Dendritic cell treated with granulocyte-macrophage colony-stimulating factor and Interleukin-4, amounts not matched to agents 40 ng/mL and 50 ng/mL, for 4 days (primary cell): ENCODE results near the gene CYP4A22.
"Not testable (repeated sequence)": the region's sequence is repeated elsewhere in the genome, so short reads cannot be mapped to it uniquely, and the experiment has no call there.

ENCODE experiments used
- H3K27ac Mint-ChIP-seq: one replicate; pipeline ENCODE4 v1.8.0; 2022; ENCODE audit warnings: mild to moderate bottlenecking, mixed read lengths
- H3K27me3 Mint-ChIP-seq: one replicate; pipeline ENCODE4 v1.8.0; 2022; ENCODE audit warnings: mild to moderate bottlenecking, mixed read lengths
- H3K36me3 Mint-ChIP-seq: one replicate; pipeline ENCODE4 v1.8.0; 2022; ENCODE audit warnings: low read depth, mixed read lengths
- H3K4me1 Mint-ChIP-seq: one replicate; pipeline ENCODE4 v1.8.0; 2022; ENCODE audit warnings: low read depth, mixed read lengths
- H3K4me3 Mint-ChIP-seq: one replicate; pipeline ENCODE4 v1.8.0; 2022; ENCODE audit warnings: mild to moderate bottlenecking, moderate library complexity, mixed read lengths
- H3K9me3 Mint-ChIP-seq: one replicate; pipeline ENCODE4 v1.8.0; 2022; ENCODE audit warnings: mixed read lengths
- intact Hi-C: fragments of 100-400 bp; cut with micrococcal nuclease; formaldehyde crosslinking; loops from one replicate; pipeline ENCODE4 v1.15.0; 2022

CYP4A22 gene

DNA sequence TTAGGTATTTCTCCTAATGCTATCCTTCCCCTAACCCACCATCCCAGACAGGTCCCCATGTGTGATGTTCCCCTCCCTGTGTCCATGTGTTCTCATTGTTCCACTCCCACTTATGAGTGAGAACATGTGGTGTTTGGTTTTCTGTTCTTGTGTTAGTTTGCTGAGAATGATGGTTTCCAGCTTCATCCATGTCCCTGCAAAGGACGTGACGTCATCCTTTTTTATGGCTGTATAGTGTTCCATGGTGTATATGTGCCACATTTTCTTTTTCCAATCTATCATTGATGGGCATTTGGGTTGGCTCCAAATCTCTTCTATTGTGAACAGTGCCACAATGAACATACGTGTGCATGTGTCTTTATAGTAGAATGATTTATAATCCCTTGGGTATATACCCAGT, 4.6 kb upstream of the CYP4A22 start:
- H3K4me3 Mint-ChIP-seq, H3K27me3 Mint-ChIP-seq, H3K4me1 Mint-ChIP-seq, intact Hi-C loops, H3K27ac Mint-ChIP-seq, H3K9me3 Mint-ChIP-seq, H3K36me3 Mint-ChIP-seq: not testable (repeated sequence)

DNA sequence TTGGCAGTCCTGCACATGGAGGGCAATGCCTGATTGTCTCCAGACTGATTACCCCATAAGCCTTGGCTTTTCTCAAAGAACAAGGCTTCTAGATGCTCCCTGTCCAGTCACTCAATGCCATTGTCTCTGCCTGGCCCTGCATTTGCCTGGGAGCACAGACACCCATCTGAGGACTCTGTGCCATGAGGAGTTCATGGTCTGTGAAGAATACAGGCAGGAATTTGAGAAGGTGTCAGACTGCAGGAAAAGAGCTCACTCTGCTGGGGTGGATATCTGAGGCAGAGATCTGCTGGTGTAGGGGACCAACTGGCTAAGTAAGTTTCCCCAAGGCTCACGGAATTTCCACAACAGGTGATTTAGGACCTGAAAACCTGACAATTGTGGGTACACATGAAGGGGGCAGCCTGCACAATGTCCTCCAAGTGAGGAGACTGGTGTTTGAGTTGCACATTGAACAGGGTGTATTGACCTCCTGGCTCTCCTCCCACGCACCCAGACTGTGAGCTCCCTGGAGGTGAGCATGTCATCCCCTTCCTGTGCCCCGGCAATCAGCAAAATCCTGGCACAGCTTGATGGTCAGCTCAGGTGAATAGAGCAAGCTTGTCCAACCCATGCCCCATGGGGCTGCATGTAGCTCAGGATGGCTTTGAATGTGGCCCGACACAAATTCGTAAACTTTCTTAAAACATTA, 829 bp downstream of the CYP4A22 start:
- Mint-ChIP-seq H3K27me3 (peaks cover 2% of the 10 kb centered on the region), H3K4me1 (no peaks in the 10 kb centered on the region), H3K9me3 (no peaks in the 10 kb centered on the region), H3K36me3 (no peaks in the 10 kb centered on the region), H3K27ac (no peak overlapping the region), H3K4me3 (no peak overlapping the region)
- intact Hi-C loops: no loop called here

DNA sequence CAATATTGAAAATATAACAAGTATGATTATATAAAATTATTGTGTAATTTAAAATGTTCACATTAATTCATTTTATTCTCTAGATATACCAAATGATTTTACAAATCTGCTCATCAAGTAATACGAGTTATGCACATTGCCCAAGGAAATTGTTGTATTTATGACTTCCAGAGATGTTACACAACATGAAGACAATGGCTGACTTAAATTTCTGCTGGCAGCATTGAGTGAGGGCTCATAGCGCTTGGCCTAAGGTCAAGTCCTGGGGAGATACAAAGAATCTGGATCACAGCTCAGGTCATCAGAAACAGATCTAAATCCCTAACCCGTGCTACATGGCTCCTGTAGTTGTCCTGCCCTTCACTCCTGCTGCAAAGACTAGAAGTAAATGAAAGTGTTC, 3.1 kb downstream of the CYP4A22 start:
- H3K9me3 Mint-ChIP-seq, H3K36me3 Mint-ChIP-seq, H3K4me1 Mint-ChIP-seq, H3K4me3 Mint-ChIP-seq, intact Hi-C loops, H3K27ac Mint-ChIP-seq, H3K27me3 Mint-ChIP-seq: not testable (repeated sequence)

DNA sequence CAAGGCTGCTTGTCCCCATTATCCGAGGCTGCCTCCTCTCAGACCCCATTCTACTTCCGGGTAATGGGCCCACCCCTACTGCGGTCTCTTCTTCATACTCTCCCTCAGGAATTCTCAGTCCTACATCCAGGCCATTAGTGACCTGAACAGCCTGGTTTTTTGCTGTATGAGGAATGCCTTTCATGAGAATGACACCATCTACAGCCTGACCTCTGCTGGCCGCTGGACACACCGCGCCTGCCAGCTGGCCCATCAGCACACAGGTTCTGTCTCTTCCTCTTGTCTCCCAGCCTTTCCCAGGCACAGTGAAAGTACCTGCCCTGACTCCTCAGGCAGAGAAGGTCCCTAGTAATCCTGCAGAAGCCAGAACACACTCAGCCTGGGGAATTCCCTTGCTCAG, 6.4 kb downstream of the CYP4A22 start:
- H3K36me3 Mint-ChIP-seq, H3K27me3 Mint-ChIP-seq, H3K4me1 Mint-ChIP-seq, H3K9me3 Mint-ChIP-seq, H3K27ac Mint-ChIP-seq, H3K4me3 Mint-ChIP-seq, intact Hi-C loops: not testable (repeated sequence)

DNA sequence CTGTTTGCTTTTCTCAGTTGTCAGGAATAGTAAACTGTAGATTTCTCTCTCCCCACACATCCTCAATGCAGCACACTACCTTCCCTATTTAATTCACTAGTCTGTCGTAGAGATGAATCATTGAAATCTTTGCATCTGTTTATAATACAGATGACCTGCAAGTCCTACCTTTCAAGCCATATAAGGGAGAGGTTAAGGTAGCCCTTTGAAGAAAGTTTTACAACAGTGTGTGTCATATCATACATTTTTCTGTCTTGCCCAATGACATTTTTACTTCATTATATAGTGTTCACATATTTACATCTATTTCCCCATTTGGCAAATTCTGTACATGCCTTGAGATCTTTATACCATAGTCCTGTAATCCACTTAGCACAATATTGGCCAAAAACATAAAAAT, 9.3 kb downstream of the CYP4A22 start:
- H3K27me3 Mint-ChIP-seq, H3K4me1 Mint-ChIP-seq, H3K9me3 Mint-ChIP-seq, H3K36me3 Mint-ChIP-seq, H3K27ac Mint-ChIP-seq, intact Hi-C loops, H3K4me3 Mint-ChIP-seq: not testable (repeated sequence)

DNA sequence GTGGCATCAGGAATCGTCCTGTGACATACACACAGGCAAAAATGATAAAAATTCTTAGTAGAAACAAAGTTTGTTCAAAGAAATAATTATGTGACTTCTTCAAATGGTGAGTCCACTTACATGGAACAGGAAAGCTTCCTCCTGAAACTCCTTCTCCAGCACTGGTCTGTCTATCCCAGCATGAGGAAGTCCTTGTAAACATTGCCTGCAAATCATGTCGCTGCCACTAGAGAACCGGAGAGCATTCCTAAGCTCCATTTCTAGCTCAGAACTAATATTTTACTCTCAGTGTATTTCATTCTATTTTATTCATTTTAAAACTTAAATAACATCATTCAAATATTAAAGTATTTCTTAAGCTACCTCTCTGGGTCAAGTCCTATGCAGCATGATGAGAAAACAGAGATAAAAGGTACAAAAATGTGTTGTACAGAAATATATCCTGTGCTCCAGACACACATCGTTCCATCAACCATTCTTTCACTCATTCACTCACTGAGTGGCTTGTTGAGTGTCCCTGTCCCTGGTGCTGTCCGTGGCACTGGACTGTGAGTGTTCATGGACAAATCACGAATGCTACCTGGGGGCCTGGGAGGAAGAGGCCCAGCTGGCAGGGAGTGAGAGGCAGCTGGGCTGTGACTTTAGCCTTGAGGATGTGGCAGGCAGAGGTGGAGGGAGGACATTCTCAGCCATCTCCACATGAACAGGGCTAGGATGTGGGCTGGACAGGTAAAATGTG, 10.0 kb downstream of the CYP4A22 start:
- no peaks in the 10 kb centered on the region for H3K9me3 Mint-ChIP-seq
- H3K27ac Mint-ChIP-seq: no peak overlapping the region
- peaks cover 3% of the 10 kb centered on the region for H3K27me3 Mint-ChIP-seq
- H3K4me1 Mint-ChIP-seq: no peaks in the 10 kb centered on the region
- no peaks in the 10 kb centered on the region for H3K36me3 Mint-ChIP-seq
- no peak overlapping the region for H3K4me3 Mint-ChIP-seq
- intact Hi-C loops: no loop called here

DNA sequence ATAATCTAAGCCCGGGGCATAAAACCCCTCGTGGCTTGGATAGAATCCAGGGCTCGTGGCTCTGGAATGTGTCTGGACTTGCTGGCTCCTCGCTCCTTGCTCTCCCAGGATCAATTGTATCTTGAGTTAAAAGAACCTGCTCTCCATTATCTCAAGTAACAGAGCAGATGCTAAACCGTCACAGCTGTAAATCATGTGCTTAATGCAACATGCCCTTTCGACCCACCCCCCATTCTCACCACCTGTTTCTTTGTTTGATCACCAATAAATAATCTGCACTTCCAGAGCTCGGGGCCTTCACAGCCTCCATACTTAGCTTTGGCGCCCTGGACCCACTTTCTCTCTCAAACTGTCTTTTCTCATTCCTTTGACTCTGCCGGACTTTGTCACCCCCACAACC, 11.9 kb downstream of the CYP4A22 start:
- intact Hi-C loops, H3K9me3 Mint-ChIP-seq, H3K36me3 Mint-ChIP-seq, H3K4me1 Mint-ChIP-seq, H3K27ac Mint-ChIP-seq, H3K4me3 Mint-ChIP-seq, H3K27me3 Mint-ChIP-seq: not testable (repeated sequence)

DNA sequence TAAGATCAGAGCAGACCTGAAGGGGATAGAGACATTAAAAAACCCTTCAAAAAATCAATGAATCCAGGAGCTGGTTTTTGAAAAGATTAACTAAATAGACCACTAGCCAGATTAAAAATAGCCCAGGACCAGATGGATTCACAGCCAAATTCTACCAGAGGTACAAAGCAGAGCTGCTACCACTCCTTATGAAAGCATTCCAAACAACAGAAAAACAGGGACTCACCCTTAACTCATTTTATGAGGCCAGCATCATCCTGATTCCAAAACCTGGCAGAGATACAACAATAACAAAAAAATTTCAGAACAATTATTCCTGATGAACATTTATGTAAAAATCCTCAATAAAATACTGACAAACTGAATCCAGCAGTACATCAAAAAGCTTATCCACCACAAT, 19.2 kb downstream of the CYP4A22 start:
- H3K4me3 Mint-ChIP-seq, intact Hi-C loops, H3K4me1 Mint-ChIP-seq, H3K27me3 Mint-ChIP-seq, H3K36me3 Mint-ChIP-seq, H3K27ac Mint-ChIP-seq: not testable (repeated sequence)
- peaks cover 15% of the 10 kb centered on the region for H3K9me3 Mint-ChIP-seq

DNA sequence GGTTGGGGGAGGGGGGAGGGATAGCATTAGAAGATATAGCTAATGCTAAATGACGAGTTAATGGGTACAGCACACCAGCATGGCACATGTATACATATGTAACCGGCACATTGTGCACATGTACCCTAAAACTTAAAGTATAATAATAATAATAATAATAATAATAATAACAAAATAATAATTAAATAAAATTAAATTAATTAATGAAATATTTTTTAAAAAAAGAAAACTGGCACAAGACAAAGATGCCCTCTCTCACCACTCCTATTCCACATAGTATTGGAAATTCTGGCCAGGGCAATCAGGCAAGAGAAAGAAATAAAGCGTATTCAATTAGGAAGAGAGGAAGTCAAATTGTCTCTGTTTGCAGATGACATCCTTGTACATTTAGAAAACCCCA, 20.7 kb downstream of the CYP4A22 start:
- intact Hi-C loops, H3K4me1 Mint-ChIP-seq, H3K27ac Mint-ChIP-seq, H3K27me3 Mint-ChIP-seq, H3K4me3 Mint-ChIP-seq, H3K36me3 Mint-ChIP-seq: not testable (repeated sequence)
- H3K9me3 Mint-ChIP-seq: peaks cover 15% of the 10 kb centered on the region

DNA sequence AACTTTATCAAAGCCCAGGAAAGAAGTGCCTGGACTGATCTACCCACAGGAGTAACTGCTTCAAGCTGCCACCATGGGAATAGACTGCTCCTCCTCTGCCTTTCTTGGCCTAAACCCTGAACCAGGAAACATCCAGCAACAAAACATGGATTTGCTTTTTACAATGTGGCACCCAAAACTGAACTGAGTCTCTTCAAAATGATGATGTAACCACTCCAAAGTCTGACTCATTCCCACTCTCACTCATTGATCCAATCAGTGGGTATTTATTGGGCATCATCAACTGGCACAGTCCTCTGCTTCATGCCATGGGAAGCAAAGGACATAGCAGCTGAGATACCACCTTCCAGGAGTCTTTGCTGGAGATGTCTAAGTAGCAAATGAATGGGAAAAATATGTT, 23.5 kb downstream of the CYP4A22 start:
- no peak overlapping the region for H3K4me3 Mint-ChIP-seq
- no peaks in the 10 kb centered on the region for H3K4me1 Mint-ChIP-seq
- H3K9me3 Mint-ChIP-seq: no peaks in the 10 kb centered on the region
- intact Hi-C loops: no loop called here
- peaks cover 6% of the 10 kb centered on the region for H3K27me3 Mint-ChIP-seq
- H3K36me3 Mint-ChIP-seq: no peaks in the 10 kb centered on the region
- no peak overlapping the region for H3K27ac Mint-ChIP-seq

DNA sequence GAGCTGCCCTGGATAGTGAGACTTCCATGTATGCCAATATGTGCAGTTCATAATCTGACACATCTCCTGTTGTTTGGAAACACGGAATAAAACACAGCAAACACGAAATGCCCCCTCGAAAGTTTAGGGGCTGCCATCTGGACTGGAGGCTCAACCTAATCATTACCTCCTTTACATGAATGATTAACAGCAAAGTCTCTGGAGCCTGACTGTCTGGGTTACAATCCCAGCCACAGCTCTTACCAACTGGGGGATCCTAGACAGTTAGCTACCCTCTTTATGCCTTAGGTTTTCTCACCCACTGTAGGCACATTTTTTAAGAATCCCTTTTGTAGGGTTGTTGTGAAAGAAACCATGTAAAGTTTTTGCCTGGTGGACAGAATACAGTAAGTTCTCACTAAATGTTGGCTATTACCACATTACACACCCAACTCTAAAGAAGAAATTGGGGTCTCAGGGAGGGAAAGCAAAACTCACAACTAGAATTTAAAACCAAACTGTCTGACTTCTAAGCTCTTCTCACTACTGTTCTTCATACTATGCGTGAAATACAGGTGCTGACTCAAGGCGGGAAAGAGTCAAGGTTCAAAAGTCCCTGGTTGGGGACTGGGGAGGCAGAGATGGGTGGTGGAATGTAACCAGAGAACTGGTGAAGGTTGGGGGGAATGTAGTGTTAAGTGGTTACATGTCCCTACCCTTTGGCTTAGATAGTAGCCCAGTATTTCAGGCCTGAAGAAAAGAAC, 24.2 kb downstream of the CYP4A22 start:
- Mint-ChIP-seq H3K36me3 (no peaks in the 10 kb centered on the region), H3K4me1 (no peaks in the 10 kb centered on the region), H3K4me3 (no peak overlapping the region), H3K9me3 (no peaks in the 10 kb centered on the region), H3K27ac (no peak overlapping the region), H3K27me3 (peaks cover 3% of the 10 kb centered on the region)
- intact Hi-C loops: no loop called here

DNA sequence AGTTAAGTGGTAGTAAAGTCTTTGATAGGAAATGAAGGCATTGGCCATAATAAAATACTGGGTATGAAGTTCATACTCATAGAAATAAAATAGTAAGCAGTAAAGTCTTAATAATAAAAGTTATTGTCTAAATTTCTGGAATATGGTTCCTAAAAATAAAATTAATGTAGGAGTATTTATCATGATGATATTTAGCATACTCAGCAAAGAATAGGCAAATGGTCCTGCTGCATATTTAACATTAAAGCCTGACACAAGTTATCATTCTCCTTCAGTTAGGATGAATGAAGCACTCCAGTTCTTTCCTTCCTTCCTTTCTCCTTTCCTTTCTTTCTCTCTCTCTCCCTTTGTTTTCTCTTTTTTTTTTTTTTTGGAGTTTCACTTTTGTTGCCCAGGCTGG, 27.3 kb downstream of the CYP4A22 start:
- H3K27ac Mint-ChIP-seq: no peak overlapping the region
- peaks cover 6% of the 10 kb centered on the region for H3K27me3 Mint-ChIP-seq
- no peaks in the 10 kb centered on the region for H3K36me3 Mint-ChIP-seq
- no peaks in the 10 kb centered on the region for H3K4me1 Mint-ChIP-seq
- no peaks in the 10 kb centered on the region for H3K9me3 Mint-ChIP-seq
- intact Hi-C loops: no loop called here
- no peak overlapping the region for H3K4me3 Mint-ChIP-seq

DNA sequence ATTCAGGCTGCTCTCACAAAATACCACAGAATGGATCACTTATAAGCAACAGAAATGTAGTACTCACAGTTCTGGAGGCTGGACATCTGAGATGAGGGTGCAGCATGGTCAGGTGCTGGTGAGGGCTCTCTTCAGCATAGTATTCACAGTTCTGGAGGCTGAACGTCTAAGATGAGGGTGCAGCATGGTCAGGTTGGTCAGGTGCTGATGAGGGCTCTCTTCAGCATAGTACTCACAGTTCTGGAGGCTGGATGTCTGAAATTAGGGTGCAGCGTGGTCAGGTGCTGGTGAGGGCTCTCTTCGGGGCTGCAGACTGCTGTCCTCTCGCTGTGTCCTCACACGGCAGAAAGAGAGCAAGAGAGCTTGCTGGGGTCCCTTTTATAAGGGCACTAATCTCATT, 35.5 kb downstream of the CYP4A22 start:
- Mint-ChIP-seq H3K9me3 (no peaks in the 10 kb centered on the region), H3K4me3 (no peak overlapping the region), H3K27ac (no peak overlapping the region), H3K4me1 (peaks cover 6% of the 10 kb centered on the region), H3K27me3 (peaks cover 20% of the 10 kb centered on the region), H3K36me3 (no peaks in the 10 kb centered on the region)
- intact Hi-C loops: loop anchor here (10.0 kb wide), 1 partner anchor 542 kb away; no protein-coding TSS in a partner anchor

DNA sequence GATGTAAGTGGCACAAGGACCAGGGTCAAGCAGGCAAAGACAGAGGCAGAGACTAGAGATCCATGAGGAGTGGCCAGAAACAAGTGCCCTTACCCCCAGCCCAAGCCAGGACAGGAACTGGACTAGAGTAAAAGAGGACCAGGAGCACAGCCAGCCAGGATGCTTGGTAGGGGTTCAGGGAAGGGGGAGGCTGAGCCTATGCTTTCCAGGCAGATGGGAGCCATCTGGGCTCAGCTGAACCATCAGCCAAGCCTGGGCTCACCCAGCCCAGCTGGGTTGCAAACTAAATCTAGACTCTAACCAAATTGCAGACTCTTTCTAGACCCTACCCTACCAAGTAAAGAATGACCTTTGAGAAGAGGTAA, 37.4 kb downstream of the CYP4A22 start:
- Mint-ChIP-seq H3K4me1 (peaks cover 16% of the 10 kb centered on the region), H3K27ac (no peak overlapping the region), H3K27me3 (peaks cover 22% of the 10 kb centered on the region), H3K36me3 (no peaks in the 10 kb centered on the region), H3K4me3 (no peak overlapping the region), H3K9me3 (no peaks in the 10 kb centered on the region)
- intact Hi-C loops: loop anchor here (10.0 kb wide), 1 partner anchor 540 kb away; no protein-coding TSS in a partner anchor
